Measurements from ENCODE around the gene HEG1.

The HEG1 gene

GRCh38 chr3:124997303-124998246 lies 58.2 kb downstream of the HEG1 start:
- Histone ChIP-seq H3K4me2 (ENCODE audit: low read length) (no peak overlapping the region), H3K27me3 (ENCODE audit: insufficient read depth, low read length) (no peaks in the 10 kb centered on the region), H3K23ac (ENCODE audit: low read length) (no peak overlapping the region), H3K27ac (ENCODE audit: low read depth, low read length) (no peak overlapping the region), H3K36me3 (ENCODE audit: control insufficient read depth in 1 of 2, insufficient read depth in 2 of 2, low read length in 2 of 2) (peaks cover 51 to 74% of the 10 kb centered on the region in 2 experiments), H4K12ac (ENCODE audit: low read depth, low read length) (no peak overlapping the region), H3K9me3 (ENCODE audit: insufficient read depth, low read depth, low read length) (no peaks in the 10 kb centered on the region), H3K18ac (ENCODE audit: low read length) (no peak overlapping the region), H2BK12ac (ENCODE audit: low read length) (no peak overlapping the region), H3K4ac (ENCODE audit: low read depth, low read length) (no peak overlapping the region), H3K14ac (ENCODE audit: low read length) (no peak overlapping the region), H2BK5ac (ENCODE audit: low read depth, low read length, poor library complexity) (no peak overlapping the region), H2AK5ac (ENCODE audit: low read length) (no peak overlapping the region), H3K4me1 (ENCODE audit: control insufficient read depth in 1 of 2, insufficient read depth in 2 of 2, low read length in 2 of 2) (peaks cover 0 to under 1% of the 10 kb centered on the region in 2 experiments), H2AFZ (ENCODE audit: insufficient read depth, low read length, poor library complexity) (no peak overlapping the region), H4K91ac (ENCODE audit: low read depth, low read length) (no peak overlapping the region), H4K8ac (ENCODE audit: low read depth, low read length) (no peak overlapping the region), H3K4me3 (ENCODE audit: low read depth, low read length) (no peak overlapping the region), H2BK120ac (ENCODE audit: insufficient read depth, low read length, poor library complexity) (no peak overlapping the region), H3K79me1 (ENCODE audit: low read length) (no peaks in the 10 kb centered on the region), H3K79me2 (ENCODE audit: control insufficient read depth, insufficient read depth, low read length, poor library complexity) (no peaks in the 10 kb centered on the region), H3K9ac (ENCODE audit: low read length) (no peak overlapping the region)
- no CpG with 5 or more reads among the region's 21 CpGs for WGBS (ENCODE audit: extremely low coverage, insufficient coverage, insufficient read length)
- DNase-seq = no peak

GRCh38 chr3:124995460-124995994 lies 60.3 kb downstream of the HEG1 start:
- no peak overlapping the region for H3K4ac ChIP-seq (ENCODE audit: low read depth, low read length)
- no peak overlapping the region for H2BK5ac ChIP-seq (ENCODE audit: low read depth, low read length, poor library complexity)
- H3K18ac ChIP-seq (ENCODE audit: low read length) = no peak overlapping the region
- H3K4me3 ChIP-seq (ENCODE audit: low read depth, low read length) = no peak overlapping the region
- H3K27ac ChIP-seq (ENCODE audit: low read depth, low read length) = no peak overlapping the region
- H3K79me2 ChIP-seq (ENCODE audit: control insufficient read depth, insufficient read depth, low read length, poor library complexity) = no peaks in the 10 kb centered on the region
- peak overlapping the region; percentile 12 for H4K8ac ChIP-seq (ENCODE audit: low read depth, low read length)
- no peaks in the 10 kb centered on the region for H3K27me3 ChIP-seq (ENCODE audit: insufficient read depth, low read length)
- H3K4me1 ChIP-seq (ENCODE audit: control insufficient read depth in 1 of 2, insufficient read depth in 2 of 2, low read length in 2 of 2) = no peaks in the 10 kb centered on the region
- no peaks in the 10 kb centered on the region for H3K79me1 ChIP-seq (ENCODE audit: low read length)
- WGBS (ENCODE audit: extremely low coverage, insufficient coverage, insufficient read length) = no CpG with 5 or more reads among the region's 6 CpGs
- H2BK12ac ChIP-seq (ENCODE audit: low read length) = no peak overlapping the region
- no peak overlapping the region for H3K14ac ChIP-seq (ENCODE audit: low read length)
- peak; percentile 24 to 46 for DNase-seq
- H4K12ac ChIP-seq (ENCODE audit: low read depth, low read length) = no peak overlapping the region
- H3K4me2 ChIP-seq (ENCODE audit: low read length) = no peak overlapping the region
- no peak overlapping the region for H3K23ac ChIP-seq (ENCODE audit: low read length)
- H2BK120ac ChIP-seq (ENCODE audit: insufficient read depth, low read length, poor library complexity) = peak overlapping the region; percentile 9
- H2AFZ ChIP-seq (ENCODE audit: insufficient read depth, low read length, poor library complexity) = no peak overlapping the region
- H3K9ac ChIP-seq (ENCODE audit: low read length) = no peak overlapping the region
- H3K9me3 ChIP-seq (ENCODE audit: insufficient read depth, low read depth, low read length) = no peaks in the 10 kb centered on the region
- H4K91ac ChIP-seq (ENCODE audit: low read depth, low read length) = no peak overlapping the region
- no peak overlapping the region for H2AK5ac ChIP-seq (ENCODE audit: low read length)
- peaks cover 46 to 65% of the 10 kb centered on the region in 2 experiments for H3K36me3 ChIP-seq (ENCODE audit: control insufficient read depth in 1 of 2, insufficient read depth in 2 of 2, low read length in 2 of 2)

GRCh38 chr3:124993466-124993865 lies 62.3 kb downstream of the HEG1 start:
- no peak overlapping the region for H2BK120ac ChIP-seq (ENCODE audit: insufficient read depth, low read length, poor library complexity)
- no CpG with 5 or more reads among the region's 7 CpGs for WGBS (ENCODE audit: extremely low coverage, insufficient coverage, insufficient read length)

GRCh38 chr3:124992041-124992440 lies 63.8 kb downstream of the HEG1 start:
- H3K14ac ChIP-seq (ENCODE audit: low read length) = no peak overlapping the region
- no peak overlapping the region for H3K9ac ChIP-seq (ENCODE audit: low read length)
- no peak overlapping the region for H2BK12ac ChIP-seq (ENCODE audit: low read length)
- no peak overlapping the region for H2BK120ac ChIP-seq (ENCODE audit: insufficient read depth, low read length, poor library complexity)
- no peaks in the 10 kb centered on the region for H3K27me3 ChIP-seq (ENCODE audit: insufficient read depth, low read length)
- H2AK5ac ChIP-seq (ENCODE audit: low read length) = no peak overlapping the region
- no peak overlapping the region for H3K4ac ChIP-seq (ENCODE audit: low read depth, low read length)
- no peak overlapping the region for H3K23ac ChIP-seq (ENCODE audit: low read length)
- no peak overlapping the region for H4K12ac ChIP-seq (ENCODE audit: low read depth, low read length)
- H3K9me3 ChIP-seq (ENCODE audit: insufficient read depth, low read depth, low read length) = no peaks in the 10 kb centered on the region
- H3K18ac ChIP-seq (ENCODE audit: low read length) = no peak overlapping the region
- H3K27ac ChIP-seq (ENCODE audit: low read depth, low read length) = no peak overlapping the region
- no peak overlapping the region for H2AFZ ChIP-seq (ENCODE audit: insufficient read depth, low read length, poor library complexity)
- no peak overlapping the region for H4K8ac ChIP-seq (ENCODE audit: low read depth, low read length)
- H3K79me2 ChIP-seq (ENCODE audit: control insufficient read depth, insufficient read depth, low read length, poor library complexity) = no peaks in the 10 kb centered on the region
- peaks cover 38 to 46% of the 10 kb centered on the region in 2 experiments for H3K36me3 ChIP-seq (ENCODE audit: control insufficient read depth in 1 of 2, insufficient read depth in 2 of 2, low read length in 2 of 2)
- no peak overlapping the region for H3K4me2 ChIP-seq (ENCODE audit: low read length)
- WGBS (ENCODE audit: extremely low coverage, insufficient coverage, insufficient read length) = no CpG with 5 or more reads among the region's 5 CpGs
- H3K4me1 ChIP-seq (ENCODE audit: control insufficient read depth in 1 of 2, insufficient read depth in 2 of 2, low read length in 2 of 2) = no peaks in the 10 kb centered on the region
- no peak for DNase-seq
- no peak overlapping the region for H3K4me3 ChIP-seq (ENCODE audit: low read depth, low read length)
- no peaks in the 10 kb centered on the region for H3K79me1 ChIP-seq (ENCODE audit: low read length)
- H4K91ac ChIP-seq (ENCODE audit: low read depth, low read length) = no peak overlapping the region
- no peak overlapping the region for H2BK5ac ChIP-seq (ENCODE audit: low read depth, low read length, poor library complexity)

More at GRCh38 chr3:124993466-124993865, 62.3 kb downstream of the HEG1 start:
- Histone ChIP-seq H3K4me3 (ENCODE audit: low read depth, low read length) (no peak overlapping the region), H2BK5ac (ENCODE audit: low read depth, low read length, poor library complexity) (no peak overlapping the region), H3K36me3 (ENCODE audit: control insufficient read depth in 1 of 2, insufficient read depth in 2 of 2, low read length in 2 of 2) (peaks cover 48 to 56% of the 10 kb centered on the region in 2 experiments), H2BK12ac (ENCODE audit: low read length) (no peak overlapping the region), H4K91ac (ENCODE audit: low read depth, low read length) (no peak overlapping the region), H3K18ac (ENCODE audit: low read length) (no peak overlapping the region), H2AK5ac (ENCODE audit: low read length) (no peak overlapping the region), H3K9ac (ENCODE audit: low read length) (no peak overlapping the region), H4K12ac (ENCODE audit: low read depth, low read length) (no peak overlapping the region), H4K8ac (ENCODE audit: low read depth, low read length) (no peak overlapping the region), H3K79me1 (ENCODE audit: low read length) (no peaks in the 10 kb centered on the region), H3K27me3 (ENCODE audit: insufficient read depth, low read length) (no peaks in the 10 kb centered on the region), H2AFZ (ENCODE audit: insufficient read depth, low read length, poor library complexity) (no peak overlapping the region), H3K4me1 (ENCODE audit: control insufficient read depth in 1 of 2, insufficient read depth in 2 of 2, low read length in 2 of 2) (no peaks in the 10 kb centered on the region), H3K79me2 (ENCODE audit: control insufficient read depth, insufficient read depth, low read length, poor library complexity) (no peaks in the 10 kb centered on the region), H3K4ac (ENCODE audit: low read depth, low read length) (no peak overlapping the region), H3K27ac (ENCODE audit: low read depth, low read length) (no peak overlapping the region), H3K14ac (ENCODE audit: low read length) (no peak overlapping the region), H3K9me3 (ENCODE audit: insufficient read depth, low read depth, low read length) (no peaks in the 10 kb centered on the region), H3K23ac (ENCODE audit: low read length) (no peak overlapping the region), H3K4me2 (ENCODE audit: low read length) (no peak overlapping the region)
- no peak for DNase-seq

Measured in trophoblast cell (in vitro differentiated cells and primary cell).